Esophagus muscularis mucosa (tissue), 3 donors: ENCODE data around the gene LMO2.

Experiments
- CTCF ChIP-seq, 3 experiments: fragments of 200-600 bp in 2 of 3; fragments of 450-650 bp in 1 of 3; sonication (generic) in 2 of 3; IDR thresholded peaks; one replicate each; pipeline ENCODE4 v1.5.1; 2017 to 2019; ENCODE audit warnings: antibody characterized with exemption in 3 of 3, mild to moderate bottlenecking in 2 of 3, moderate library complexity in 1 of 3
- EP300 ChIP-seq: sonication (generic); formaldehyde crosslinking; IDR thresholded peaks from one replicate; pipeline ENCODE4 v1.6.1; 2017; ENCODE audit warnings: antibody characterized with exemption

DNA sequence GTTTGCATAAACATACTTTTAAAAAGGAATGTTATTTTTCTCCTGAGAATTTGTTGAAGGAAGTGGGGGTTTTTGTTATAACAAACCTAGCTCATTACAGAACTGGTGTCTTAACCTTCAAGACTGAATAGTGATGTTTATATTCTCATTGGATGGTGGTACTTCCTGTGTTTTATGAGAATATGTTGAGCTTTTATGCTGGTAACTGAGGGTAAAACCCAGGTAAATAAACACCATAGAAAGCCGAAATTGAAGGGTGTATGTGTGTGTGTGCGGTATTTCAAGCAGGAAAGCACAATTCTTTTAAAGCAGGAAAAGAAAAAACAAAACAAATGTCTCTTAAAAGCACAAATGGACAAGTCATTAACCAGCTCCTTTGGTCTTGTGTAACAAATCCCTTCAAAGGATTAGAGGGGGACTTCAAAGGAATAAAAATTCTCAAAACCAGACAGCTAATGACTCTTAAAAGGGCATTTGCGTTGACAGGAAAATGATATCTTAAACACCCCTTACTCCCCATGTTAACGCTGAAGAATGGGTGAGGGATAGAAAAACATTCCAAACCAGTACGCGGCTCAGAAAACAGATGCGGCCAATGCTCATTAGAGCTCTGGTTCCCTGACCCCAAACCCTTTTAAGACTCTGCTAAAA, 23.8 kb downstream of the LMO2 start:
- no peak for TF ChIP-seq CTCF (IDR thresholded peaks at IDR 0.05)
- TF ChIP-seq EP300 = no peak
